Measurements from ENCODE around the gene SCARF2.
"Not testable (repeated sequence)": the region's sequence is repeated elsewhere in the genome, so short reads cannot be mapped to it uniquely, and the experiment has no call there.

SCARF2 gene

GRCh38 chr22:20479612-20480196 is 42.1 kb upstream of the SCARF2 start:
- no peaks in the 10 kb centered on the region for H3K9me3 ChIP-seq
- no peaks in the 10 kb centered on the region for H3K36me3 ChIP-seq
- H3K27me3 ChIP-seq: no peaks in the 10 kb centered on the region
- no peak overlapping the region for H3K4me3 ChIP-seq (ENCODE audit: low read depth in 1 of 2, low read length in 1 of 2)
- TF ChIP-seq CTCF (IDR thresholded peaks at IDR 0.05): no peak
- H3K4me1 ChIP-seq (ENCODE audit: control insufficient read depth in 1 of 2, insufficient read depth in 1 of 2, low read depth in 1 of 2, low read length in 1 of 2): no peaks in the 10 kb centered on the region
- H3K27ac ChIP-seq: peak overlapping the region; percentile 36

DNA sequence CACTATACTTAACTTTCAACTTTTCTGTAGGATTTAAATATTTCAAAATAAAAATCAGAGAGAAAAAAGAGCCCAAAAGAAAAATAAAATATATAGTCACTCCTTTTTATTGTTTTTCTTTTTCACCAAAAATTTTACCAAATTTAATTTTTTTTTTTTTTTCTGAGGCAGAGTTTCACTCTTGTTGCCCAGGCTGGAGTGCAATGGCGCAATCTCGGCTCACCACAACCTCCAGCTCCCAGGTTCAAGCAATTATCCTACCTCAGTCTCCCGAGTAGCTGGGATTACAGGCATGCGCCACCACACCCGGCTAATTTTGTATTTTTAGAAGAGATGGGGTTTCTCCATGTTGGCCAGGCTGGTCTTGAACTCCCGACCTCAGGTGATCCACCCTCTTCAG is 40.4 kb upstream of the SCARF2 start:
- not testable (repeated sequence) for H3K27ac ChIP-seq; H3K9me3 ChIP-seq; H3K36me3 ChIP-seq; H3K4me3 ChIP-seq (ENCODE audit: low read depth in 1 of 2, low read length in 1 of 2); H3K27me3 ChIP-seq; H3K4me1 ChIP-seq (ENCODE audit: control insufficient read depth in 1 of 2, insufficient read depth in 1 of 2, low read depth in 1 of 2, low read length in 1 of 2)

- not testable (repeated sequence) for H3K27ac ChIP-seq; H3K4me3 ChIP-seq (ENCODE audit: low read depth in 1 of 2, low read length in 1 of 2); H3K27me3 ChIP-seq; H3K9me3 ChIP-seq; H3K4me1 ChIP-seq (ENCODE audit: control insufficient read depth in 1 of 2, insufficient read depth in 1 of 2, low read depth in 1 of 2, low read length in 1 of 2)
- peaks cover 12% of the 10 kb centered on the region for H3K36me3 ChIP-seq
These were observed 37.9 kb upstream of the SCARF2 start for GRCh38 chr22:20475569-20475968.

DNA sequence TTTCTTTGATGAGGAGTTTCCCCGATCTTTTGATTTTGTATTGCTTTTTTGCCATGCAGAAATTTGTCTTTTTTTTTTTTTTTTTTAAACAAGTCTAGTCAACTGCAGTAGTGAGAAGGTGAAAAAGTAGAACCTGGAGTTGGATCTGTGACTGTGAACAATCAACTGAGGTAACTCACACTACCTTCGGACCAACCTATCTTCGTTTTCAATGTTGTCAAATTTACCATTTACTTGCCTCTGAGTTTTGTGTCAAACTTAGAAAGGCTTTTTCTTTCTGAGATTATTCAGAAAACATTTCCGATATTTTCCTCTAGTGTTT is 37.5 kb upstream of the SCARF2 start:
- no peak overlapping the region for H3K4me3 ChIP-seq (ENCODE audit: low read depth in 1 of 2, low read length in 1 of 2)
- no peaks in the 10 kb centered on the region for H3K27me3 ChIP-seq
- no peaks in the 10 kb centered on the region for H3K9me3 ChIP-seq
- H3K27ac ChIP-seq: no peak overlapping the region
- peaks cover 16% of the 10 kb centered on the region for H3K36me3 ChIP-seq
- TF ChIP-seq CTCF (IDR thresholded peaks at IDR 0.05): no peak
- no peaks in the 10 kb centered on the region for H3K4me1 ChIP-seq (ENCODE audit: control insufficient read depth in 1 of 2, insufficient read depth in 1 of 2, low read depth in 1 of 2, low read length in 1 of 2)

GRCh38 chr22:20472629-20473442 is 35.2 kb upstream of the SCARF2 start:
- no peaks in the 10 kb centered on the region for H3K4me1 ChIP-seq (ENCODE audit: control insufficient read depth in 1 of 2, insufficient read depth in 1 of 2, low read depth in 1 of 2, low read length in 1 of 2)
- H3K27ac ChIP-seq: no peak overlapping the region
- H3K27me3 ChIP-seq: no peaks in the 10 kb centered on the region
- no peak for TF ChIP-seq CTCF (IDR thresholded peaks at IDR 0.05)
- H3K4me3 ChIP-seq (ENCODE audit: low read depth in 1 of 2, low read length in 1 of 2): no peak overlapping the region
- H3K36me3 ChIP-seq: peaks cover 16% of the 10 kb centered on the region
- no peaks in the 10 kb centered on the region for H3K9me3 ChIP-seq

DNA sequence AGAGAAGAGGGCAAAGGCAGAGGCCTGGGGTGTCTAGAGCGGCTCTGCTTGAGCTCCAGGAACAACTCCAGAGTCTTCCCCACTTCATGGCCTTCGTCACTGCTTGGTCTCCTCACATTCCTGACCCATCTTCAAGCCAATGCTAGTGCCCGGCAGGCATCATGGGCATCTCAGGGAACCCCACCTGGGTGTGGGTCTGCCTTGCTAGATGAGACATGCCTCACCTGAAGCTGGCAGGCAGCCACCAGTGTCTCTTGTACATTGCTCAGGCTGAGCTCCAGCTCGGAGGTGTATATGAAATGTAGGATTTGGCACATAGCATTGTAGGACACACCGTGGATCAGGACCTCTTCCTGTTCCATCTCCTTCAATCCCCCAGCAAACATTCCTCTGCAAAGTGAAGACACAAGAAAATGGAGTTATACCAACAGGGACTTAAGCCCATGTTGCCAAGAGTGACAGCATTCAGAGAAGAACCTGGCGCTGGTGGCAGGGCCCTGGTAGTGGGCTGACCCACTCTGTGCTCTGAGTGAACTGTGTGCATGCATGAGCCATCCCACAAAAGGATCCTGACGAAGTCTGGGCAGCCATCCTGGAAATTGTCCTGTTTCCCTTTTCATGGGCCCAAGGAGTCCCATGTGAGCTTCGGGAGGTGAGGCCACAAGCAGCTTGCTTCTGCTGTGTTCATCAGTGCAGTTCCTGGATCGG is 33.7 kb upstream of the SCARF2 start:
- Histone ChIP-seq H3K4me1 (ENCODE audit: control insufficient read depth in 1 of 2, insufficient read depth in 1 of 2, low read depth in 1 of 2, low read length in 1 of 2) (peaks cover 5 to 7% of the 10 kb centered on the region in 2 experiments), H3K9me3 (no peaks in the 10 kb centered on the region), H3K36me3 (peaks cover 16% of the 10 kb centered on the region), H3K4me3 (ENCODE audit: low read depth in 1 of 2, low read length in 1 of 2) (no peak overlapping the region), H3K27ac (no peak overlapping the region), H3K27me3 (no peaks in the 10 kb centered on the region)
- TF ChIP-seq CTCF (IDR thresholded peaks at IDR 0.05): no peak

GRCh38 chr22:20470525-20470924 is 32.9 kb upstream of the SCARF2 start:
- H3K4me1 ChIP-seq (ENCODE audit: control insufficient read depth in 1 of 2, insufficient read depth in 1 of 2, low read depth in 1 of 2, low read length in 1 of 2): peaks cover 13 to 15% of the 10 kb centered on the region in 2 experiments
- H3K27me3 ChIP-seq; H3K4me3 ChIP-seq (ENCODE audit: low read depth in 1 of 2, low read length in 1 of 2); H3K9me3 ChIP-seq; H3K27ac ChIP-seq: not testable (repeated sequence)
- peaks cover 16% of the 10 kb centered on the region for H3K36me3 ChIP-seq

Measured in neutrophil (primary cell).